Renal cortex interstitium (tissue), 11 donors: ENCODE measurements around the gene OGFR. TPM values are rescaled to one million over a fixed set of nuclear protein-coding genes. Genes with fewer than 3 reads are reported as not detected.

Source experiments
- DNase-seq, 11 donors: peaks; one replicate each; pipeline ENCODE4 v3.0.0-alpha.2; 2013; ENCODE audit warnings: low read depth in 9 of 11, low spot score in 4 of 11; ENCODE audit errors: extremely low read depth in 1 of 11
- polyA plus RNA-seq, 3 donors: library from polyadenylated mRNA; unstranded; fragments of 120-200 nt; gene quantifications; one replicate each; pipeline ENCODE4 v1.2.1, GENCODE V29; 2013; ENCODE audit not compliant: insufficient read length in 3 of 3

Gene OGFR
- polyA plus RNA-seq, 3 donors, result 23.7 to 31.8 (median 31.1) TPM

- DNase-seq, result no peak
Measured at GRCh38 chr20:62776692-62777527, 27.7 kb upstream of the OGFR start.

- no peak for DNase-seq
Measured at GRCh38 chr20:62777528-62777830, 27.2 kb upstream of the OGFR start.

GRCh38 chr20:62778058-62778457, 26.6 kb upstream of the OGFR start:
- no peak for DNase-seq

- DNase-seq, result no peak
Measured at GRCh38 chr20:62778601-62779416, 25.8 kb upstream of the OGFR start.

GRCh38 chr20:62779417-62779685, 25.3 kb upstream of the OGFR start:
- no peak for DNase-seq

GRCh38 chr20:62780204-62780603, 24.4 kb upstream of the OGFR start:
- no peak for DNase-seq

GRCh38 chr20:62780696-62781095, 23.9 kb upstream of the OGFR start:
- DNase-seq, result no peak

- DNase-seq, result no peak
Measured at GRCh38 chr20:62782149-62782892, 22.3 kb upstream of the OGFR start.

- no peak for DNase-seq
Measured at GRCh38 chr20:62782893-62783278, 21.7 kb upstream of the OGFR start.

GRCh38 chr20:62784497-62784896, 20.1 kb upstream of the OGFR start:
- no peak for DNase-seq

GRCh38 chr20:62785393-62785792, 19.2 kb upstream of the OGFR start:
- no peak for DNase-seq

GRCh38 chr20:62786157-62786556, 18.5 kb upstream of the OGFR start:
- peak in 4 of 11 donors; percentile 55 to 75 (median 68) for DNase-seq

GRCh38 chr20:62787321-62787720, 17.3 kb upstream of the OGFR start:
- DNase-seq, result no peak

- DNase-seq, result no peak
Measured at GRCh38 chr20:62787866-62788265, 16.8 kb upstream of the OGFR start.

- no peak for DNase-seq
Measured at GRCh38 chr20:62788607-62789006, 16.0 kb upstream of the OGFR start.

GRCh38 chr20:62790075-62790474, 14.6 kb upstream of the OGFR start:
- DNase-seq, result no peak

- peak in 9 of 11 donors; percentile 72 to 90 (median 83) for DNase-seq
Measured at GRCh38 chr20:62791301-62792181, 13.1 kb upstream of the OGFR start.

GRCh38 chr20:62792182-62792939, 12.3 kb upstream of the OGFR start:
- no peak for DNase-seq
